ENCODE results near the gene MED12.

Gene MED12

DNA sequence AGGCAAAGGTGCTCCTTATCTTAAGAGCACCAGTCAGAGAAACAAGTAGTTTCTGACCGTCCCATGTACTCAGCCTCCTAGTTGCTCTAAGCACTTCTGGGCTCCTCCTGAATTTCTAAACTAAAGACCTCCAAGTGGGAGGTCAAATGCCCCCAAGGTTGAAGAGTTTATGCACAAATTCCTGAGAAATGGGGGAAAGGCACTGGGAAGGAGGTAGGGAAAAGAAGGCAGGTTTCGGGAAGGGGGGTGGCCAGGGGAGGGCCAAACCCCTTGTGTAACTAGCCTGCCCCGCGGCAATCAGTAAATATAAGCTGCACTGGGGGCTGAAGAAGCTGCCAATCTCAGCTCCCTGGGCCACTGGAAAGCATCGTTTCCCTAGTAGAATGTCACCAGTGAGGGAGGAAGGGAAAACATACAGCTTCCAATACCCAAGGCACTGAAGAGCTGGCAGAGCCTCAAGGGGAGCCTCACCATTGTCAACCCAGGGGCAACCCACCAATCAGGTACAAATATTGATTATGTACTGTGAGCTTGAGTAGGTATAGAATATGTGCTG is 19.4 kb upstream of the MED12 start:
- DNase-seq (ENCODE audit: low read depth), result no peak
- H3K4me3 ChIP-seq (ENCODE audit: control insufficient read depth, low read depth, low read length), result no peak overlapping the region
- no peak for TF ChIP-seq CTCF (conservative IDR thresholded peaks at IDR 0.05; ENCODE audit: control insufficient read depth, insufficient read depth, low read depth, low read length)

GRCh38 chrX:71099736-71100135 is 18.7 kb upstream of the MED12 start:
- no peak overlapping the region for H3K4me3 ChIP-seq (ENCODE audit: control insufficient read depth, low read depth, low read length)
- TF ChIP-seq CTCF (conservative IDR thresholded peaks at IDR 0.05; ENCODE audit: control insufficient read depth, insufficient read depth, low read depth, low read length), result no peak
- DNase-seq (ENCODE audit: low read depth), result no peak

DNA sequence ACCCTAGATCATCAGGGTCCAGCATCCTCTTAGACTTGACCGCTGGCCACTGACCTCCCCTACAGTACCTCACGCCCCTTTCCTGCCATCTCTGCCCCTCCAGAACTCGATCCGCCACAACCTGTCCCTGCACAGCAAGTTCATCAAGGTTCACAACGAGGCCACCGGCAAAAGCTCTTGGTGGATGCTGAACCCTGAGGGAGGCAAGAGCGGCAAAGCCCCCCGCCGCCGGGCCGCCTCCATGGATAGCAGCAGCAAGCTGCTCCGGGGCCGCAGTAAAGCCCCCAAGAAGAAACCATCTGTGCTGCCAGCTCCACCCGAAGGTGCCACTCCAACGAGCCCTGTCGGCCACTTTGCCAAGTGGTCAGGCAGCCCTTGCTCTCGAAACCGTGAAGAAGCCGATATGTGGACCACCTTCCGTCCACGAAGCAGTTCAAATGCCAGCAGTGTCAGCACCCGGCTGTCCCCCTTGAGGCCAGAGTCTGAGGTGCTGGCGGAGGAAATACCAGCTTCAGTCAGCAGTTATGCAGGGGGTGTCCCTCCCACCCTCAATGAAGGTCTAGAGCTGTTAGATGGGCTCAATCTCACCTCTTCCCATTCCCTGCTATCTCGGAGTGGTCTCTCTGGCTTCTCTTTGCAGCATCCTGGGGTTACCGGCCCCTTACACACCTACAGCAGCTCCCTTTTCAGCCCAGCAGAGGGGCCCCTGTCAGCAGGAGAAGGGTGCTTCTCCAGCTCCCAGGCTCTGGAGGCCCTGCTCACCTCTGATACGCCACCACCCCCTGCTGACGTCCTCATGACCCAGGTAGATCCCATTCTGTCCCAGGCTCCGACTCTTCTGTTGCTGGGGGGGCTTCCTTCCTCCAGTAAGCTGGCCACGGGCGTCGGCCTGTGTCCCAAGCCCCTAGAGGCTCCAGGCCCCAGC is 17.6 kb upstream of the MED12 start:
- H3K4me3 ChIP-seq (ENCODE audit: control insufficient read depth, low read depth, low read length), result no peak overlapping the region
- no peak for DNase-seq (ENCODE audit: low read depth)
- no peak for TF ChIP-seq CTCF (conservative IDR thresholded peaks at IDR 0.05; ENCODE audit: control insufficient read depth, insufficient read depth, low read depth, low read length)

DNA sequence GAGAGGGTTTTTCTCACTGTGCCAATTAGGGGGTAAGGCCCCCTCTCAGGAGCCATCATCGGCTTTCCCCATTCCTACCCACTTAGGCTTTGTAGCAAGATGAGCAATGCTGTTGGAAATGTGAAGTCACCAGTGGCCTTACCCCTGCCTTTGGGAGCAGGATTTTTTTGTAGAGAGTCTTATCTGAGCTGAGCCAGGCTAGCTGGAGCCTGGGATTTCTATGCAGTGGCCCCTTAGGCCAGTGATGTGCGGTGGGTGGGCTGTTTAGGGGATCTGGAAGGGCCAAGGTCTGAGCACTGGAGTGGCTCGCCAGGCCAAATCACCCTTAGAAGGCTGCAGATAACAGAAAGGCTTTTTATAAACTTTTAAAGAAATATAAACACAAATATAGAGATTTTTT is 16.1 kb upstream of the MED12 start:
- no peak for DNase-seq (ENCODE audit: low read depth)
- no peak overlapping the region for H3K4me3 ChIP-seq (ENCODE audit: control insufficient read depth, low read depth, low read length)
- TF ChIP-seq CTCF (conservative IDR thresholded peaks at IDR 0.05; ENCODE audit: control insufficient read depth, insufficient read depth, low read depth, low read length), result no peak

DNA sequence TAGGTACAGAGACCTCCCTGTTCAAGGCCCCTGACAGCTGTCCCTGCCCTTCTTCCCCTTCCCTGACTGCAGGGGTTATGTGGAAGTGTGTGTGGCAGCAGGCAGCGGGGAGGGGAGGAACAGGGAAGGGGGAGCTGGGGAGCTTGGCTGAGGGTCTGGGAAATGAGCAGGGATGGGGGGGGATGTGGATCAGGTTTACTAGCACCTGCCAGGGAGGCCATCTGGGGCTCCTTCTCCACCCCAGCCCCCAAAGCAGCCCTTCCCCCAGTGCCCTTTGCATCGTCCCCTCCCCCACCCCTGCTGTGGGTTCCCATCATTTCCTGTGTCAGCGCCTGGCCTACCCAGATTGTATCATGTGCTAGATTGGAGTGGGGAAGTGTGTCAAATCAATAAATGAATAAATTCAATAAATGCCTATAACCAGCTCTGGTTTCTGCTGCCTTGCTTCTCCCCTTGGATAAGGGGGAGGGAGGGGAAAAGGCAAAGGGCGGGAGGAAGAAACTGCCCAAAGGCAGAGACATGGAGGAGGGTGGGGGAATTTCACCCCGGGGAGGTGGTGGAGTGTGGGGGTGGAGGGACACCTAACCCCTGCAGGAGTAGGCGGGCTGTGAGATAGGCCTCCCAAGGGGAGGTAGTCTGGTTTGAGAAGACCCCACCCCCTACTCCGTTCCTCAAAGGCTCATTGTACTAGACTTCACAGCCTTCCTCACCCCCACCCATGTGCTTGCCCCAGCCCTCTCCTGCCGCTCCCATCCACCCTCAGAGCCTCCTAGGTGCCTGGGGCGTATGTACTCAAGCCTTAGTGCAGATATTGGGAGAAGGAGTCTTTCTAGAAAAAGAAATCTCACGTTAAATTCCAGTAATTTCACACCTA is 15.0 kb upstream of the MED12 start:
- H3K4me3 ChIP-seq (ENCODE audit: control insufficient read depth, low read depth, low read length), result no peak overlapping the region
- no peak for TF ChIP-seq CTCF (conservative IDR thresholded peaks at IDR 0.05; ENCODE audit: control insufficient read depth, insufficient read depth, low read depth, low read length)
- DNase-seq (ENCODE audit: low read depth), result no peak

- TF ChIP-seq CTCF (conservative IDR thresholded peaks at IDR 0.05; ENCODE audit: control insufficient read depth, insufficient read depth, low read depth, low read length), result no peak
- DNase-seq (ENCODE audit: low read depth), result no peak
- H3K4me3 ChIP-seq (ENCODE audit: control insufficient read depth, low read depth, low read length), result no peak overlapping the region
Measured at GRCh38 chrX:71105628-71106027, 12.8 kb upstream of the MED12 start.
